ENCODE results near the gene OR1L6.

The OR1L6 gene

DNA sequence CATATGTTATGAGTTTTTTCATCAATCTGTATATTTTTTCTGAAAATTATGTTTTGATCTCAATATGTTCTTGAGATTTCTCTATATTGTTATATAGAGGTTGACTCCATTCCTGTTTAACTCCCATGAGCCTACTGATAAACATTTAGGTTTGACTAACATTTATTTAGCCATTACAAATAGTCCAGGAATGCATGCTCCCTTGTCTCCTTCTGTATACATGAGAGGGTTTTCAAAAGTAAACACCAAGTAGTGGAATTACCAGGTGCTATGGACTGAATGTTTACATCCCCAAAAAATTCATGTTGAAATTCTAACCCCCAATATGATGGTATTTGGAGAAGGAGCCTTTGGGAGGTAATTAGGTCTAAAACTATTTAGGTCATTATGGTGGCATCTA lies 43.2 kb downstream of the OR1L6 start:
- Histone ChIP-seq H3K36me3 (ENCODE audit: control insufficient read depth, low read depth, low read length) (no peaks in the 10 kb centered on the region), H3K4me3 (ENCODE audit: low read length) (no peak overlapping the region), H3K27ac (ENCODE audit: low read length) (no peak overlapping the region), H3K9me3 (ENCODE audit: control insufficient read depth, low read depth, low read length) (peaks cover 33% of the 10 kb centered on the region), H3K9ac (ENCODE audit: low read length) (no peak overlapping the region), H3K27me3 (ENCODE audit: control insufficient read depth, insufficient read depth, low read length) (no peaks in the 10 kb centered on the region), H3K4me1 (ENCODE audit: control insufficient read depth, low read depth, low read length) (no peaks in the 10 kb centered on the region)

DNA sequence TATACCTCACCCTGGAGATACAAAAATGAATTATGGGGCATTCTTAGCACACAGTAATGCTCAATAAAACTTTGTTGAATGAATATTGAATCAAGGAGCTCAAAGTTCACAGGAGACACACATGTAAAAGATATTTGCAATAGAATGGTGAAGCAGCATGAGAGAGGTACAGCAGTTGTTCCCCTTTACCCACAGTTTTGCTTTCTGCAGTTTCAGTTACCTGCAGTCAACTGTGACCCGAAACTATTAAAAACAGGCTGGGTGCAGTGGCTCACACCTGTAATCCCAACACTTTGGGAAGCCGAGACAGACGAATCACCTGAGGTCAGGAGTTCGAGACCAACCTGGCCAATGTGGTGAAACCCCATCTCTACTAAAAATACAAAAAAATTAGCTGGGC lies 44.2 kb downstream of the OR1L6 start:
- no peaks in the 10 kb centered on the region for H3K36me3 ChIP-seq (ENCODE audit: control insufficient read depth, low read depth, low read length)
- peaks cover 38% of the 10 kb centered on the region for H3K9me3 ChIP-seq (ENCODE audit: control insufficient read depth, low read depth, low read length)
- H3K27me3 ChIP-seq (ENCODE audit: control insufficient read depth, insufficient read depth, low read length): no peaks in the 10 kb centered on the region
- H3K4me3 ChIP-seq (ENCODE audit: low read length): no peak overlapping the region
- no peak overlapping the region for H3K9ac ChIP-seq (ENCODE audit: low read length)
- H3K4me1 ChIP-seq (ENCODE audit: control insufficient read depth, low read depth, low read length): no peaks in the 10 kb centered on the region
- H3K27ac ChIP-seq (ENCODE audit: low read length): no peak overlapping the region

- Histone ChIP-seq H3K9me3 (ENCODE audit: control insufficient read depth, low read depth, low read length) (peaks cover 39% of the 10 kb centered on the region), H3K27ac (ENCODE audit: low read length) (no peak within 1 kb of the TSS)
These were observed 46.7 kb downstream of the OR1L6 start, which contains the start of gene OR5C1 for GRCh38 chr9:122788831-122789230. TSS of gene OR5C1 (plus strand) at chr9:122788933. CDS start at chr9:122788933, 0 bp downstream.

GRCh38 chr9:122789256-122790046 lies 47.3 kb downstream of the OR1L6 start:
- peaks cover 43% of the 10 kb centered on the region for H3K9me3 ChIP-seq (ENCODE audit: control insufficient read depth, low read depth, low read length)

More at GRCh38 chr9:122788831-122789230, 46.7 kb downstream of the OR1L6 start, which contains the start of gene OR5C1:
- no peaks in the 10 kb centered on the region for H3K27me3 ChIP-seq (ENCODE audit: control insufficient read depth, insufficient read depth, low read length)
- H3K9ac ChIP-seq (ENCODE audit: low read length): no peak within 1 kb of the TSS
- H3K4me3 ChIP-seq (ENCODE audit: low read length): no peak within 1 kb of the TSS
- H3K36me3 ChIP-seq (ENCODE audit: control insufficient read depth, low read depth, low read length): no peaks in the 10 kb centered on the region
- no peaks in the 10 kb centered on the region for H3K4me1 ChIP-seq (ENCODE audit: control insufficient read depth, low read depth, low read length)

GRCh38 chr9:122791872-122792669 lies 50.0 kb downstream of the OR1L6 start:
- Histone ChIP-seq H3K27ac (ENCODE audit: low read length) (no peak overlapping the region), H3K9ac (ENCODE audit: low read length) (no peak overlapping the region), H3K4me1 (ENCODE audit: control insufficient read depth, low read depth, low read length) (no peaks in the 10 kb centered on the region), H3K4me3 (ENCODE audit: low read length) (no peak overlapping the region), H3K36me3 (ENCODE audit: control insufficient read depth, low read depth, low read length) (no peaks in the 10 kb centered on the region), H3K27me3 (ENCODE audit: control insufficient read depth, insufficient read depth, low read length) (no peaks in the 10 kb centered on the region), H3K9me3 (ENCODE audit: control insufficient read depth, low read depth, low read length) (peaks cover 31% of the 10 kb centered on the region)

More at GRCh38 chr9:122789256-122790046, 47.3 kb downstream of the OR1L6 start:
- no peak overlapping the region for H3K27ac ChIP-seq (ENCODE audit: low read length)
- H3K27me3 ChIP-seq (ENCODE audit: control insufficient read depth, insufficient read depth, low read length): no peaks in the 10 kb centered on the region
- no peaks in the 10 kb centered on the region for H3K36me3 ChIP-seq (ENCODE audit: control insufficient read depth, low read depth, low read length)
- no peak overlapping the region for H3K9ac ChIP-seq (ENCODE audit: low read length)
- no peak overlapping the region for H3K4me3 ChIP-seq (ENCODE audit: low read length)
- no peaks in the 10 kb centered on the region for H3K4me1 ChIP-seq (ENCODE audit: control insufficient read depth, low read depth, low read length)

- Histone ChIP-seq H3K4me3 (ENCODE audit: low read length) (no peak overlapping the region), H3K27me3 (ENCODE audit: control insufficient read depth, insufficient read depth, low read length) (no peaks in the 10 kb centered on the region), H3K27ac (ENCODE audit: low read length) (no peak overlapping the region), H3K9ac (ENCODE audit: low read length) (no peak overlapping the region), H3K4me1 (ENCODE audit: control insufficient read depth, low read depth, low read length) (no peaks in the 10 kb centered on the region), H3K36me3 (ENCODE audit: control insufficient read depth, low read depth, low read length) (no peaks in the 10 kb centered on the region), H3K9me3 (ENCODE audit: control insufficient read depth, low read depth, low read length) (peaks cover 28% of the 10 kb centered on the region)
These were observed 55.4 kb downstream of the OR1L6 start for GRCh38 chr9:122797316-122798063.
